ENCODE measurements around the gene DNM2. TPM values are rescaled to one million over a fixed set of nuclear protein-coding genes. Genes with fewer than 3 reads are reported as not detected.

The DNM2 gene
- total and polyA plus RNA-seq, 2 of the 13 experiments (the other 11 are each of a cell fraction or from before 2014, with no cell fraction given) = 41.7 to 59.8 TPM

GRCh38 chr19:10708291-10708690 lies 9.6 kb upstream of the DNM2 start:
- Histone ChIP-seq H3K9me3 (ENCODE audit: low read length) (no peaks in the 10 kb centered on the region), H2AFZ (ENCODE audit: low read length) (no peak overlapping the region), H3K4me2 (ENCODE audit: low read depth, low read length) (no peak overlapping the region), H4K20me1 (ENCODE audit: insufficient read depth, low read length) (no peaks in the 10 kb centered on the region), H3K27ac (ENCODE audit: extremely low read length, insufficient read depth, low read length) (no peak overlapping the region), H3K36me3 (replicated peaks in 1 of 2; ENCODE audit: control insufficient read depth in 1 of 2, insufficient read depth in 2 of 2, low read length in 2 of 2) (peaks cover 2 to 4% of the 10 kb centered on the region in 2 experiments; a peak in 3 of 5 replicates), H3K27me3 (ENCODE audit: control insufficient read depth in 1 of 2, insufficient read depth in 2 of 2, low read length in 2 of 2) (no peaks in the 10 kb centered on the region), H3K4me1 (ENCODE audit: insufficient read depth, low read length) (peaks cover 17% of the 10 kb centered on the region), H3K79me2 (ENCODE audit: insufficient read depth, low read length) (no peaks in the 10 kb centered on the region), H3K9ac (ENCODE audit: insufficient read depth, low read depth, low read length) (no peak overlapping the region), H3K4me3 (replicated peaks in 1 of 3; ENCODE audit: insufficient read depth in 1 of 3, low read depth in 2 of 3, low read length in 3 of 3) (no peak overlapping the region)
- CTCF ChIA-PET (ENCODE audit: low intra/inter-chr PET ratio, low total read pairs) = no interaction called here
- POLR2A ChIA-PET = interaction anchor here (1.8 kb wide), 1 partner anchor 9 kb away, joined by 5 read pairs; the partner anchor contains the start of gene DNM2
- TF ChIP-seq MAFG (CRISPR knock-in tag; IDR thresholded peaks at IDR 0.05) (no peak), TCF7 (IDR thresholded peaks at IDR 0.05; ENCODE audit: low read depth) (no peak), THYN1 (CRISPR knock-in tag; IDR thresholded peaks at IDR 0.05; ENCODE audit: borderline replicate concordance, low read depth) (no peak), ZNF749 (CRISPR knock-in tag; IDR thresholded peaks at IDR 0.05; ENCODE audit: borderline replicate concordance) (no peak), POLR2AphosphoS5 (IDR thresholded peaks at IDR 0.05; ENCODE audit: low read depth, low read length) (no peak), ZNF383 (CRISPR knock-in tag; IDR thresholded peaks at IDR 0.05; ENCODE audit: borderline replicate concordance) (no peak), MAFF (IDR thresholded peaks at IDR 0.05; ENCODE audit: low read depth, low read length) (no peak), ZFP82 (CRISPR knock-in tag; IDR thresholded peaks at IDR 0.05; ENCODE audit: borderline replicate concordance) (no peak), POGK (CRISPR knock-in tag; conservative IDR thresholded peaks at IDR 0.05) (no peak), ZNF703 (CRISPR knock-in tag; IDR thresholded peaks at IDR 0.05; ENCODE audit: borderline replicate concordance) (no peak), ZBED4 (CRISPR knock-in tag; IDR thresholded peaks at IDR 0.05; ENCODE audit: borderline replicate concordance) (no peak), FUBP1 (CRISPR knock-in tag; IDR thresholded peaks at IDR 0.05; ENCODE audit: borderline replicate concordance) (no peak), ZNF121 (CRISPR knock-in tag; IDR thresholded peaks at IDR 0.05) (no peak), ZNF232 (CRISPR knock-in tag; IDR thresholded peaks at IDR 0.05; ENCODE audit: borderline replicate concordance) (no peak), ZNF205 (CRISPR knock-in tag; IDR thresholded peaks at IDR 0.05) (no peak)
- ATAC-seq (no peak), DNase-seq (ENCODE audit: low spot score) (no peak), FAIRE-seq (no peak)
- WGBS (ENCODE audit: low lambda C conversion rate) = 93% methylated on average over 7 of the region's 7 CpGs
- in situ Hi-C loops (cut with HindIII; ENCODE audit: extremely low pct_ligation_motif_present, low pct_unique_long_range_greater_than_20kb) (no loop called here), intact Hi-C loops (cut with micrococcal nuclease; ENCODE audit: unreplicated experiment) (no loop called here)
- no TSS peak for BruUV-seq (replicated peaks)

All from HepG2 (cell line).